ENCODE results near the gene FBF1.
A peak's percentile ranks its signal among the peaks of the same experiment; 100 is the strongest.

FBF1 gene

GRCh38 chr17:75876190-75876937 is 64.5 kb downstream of the FBF1 start:
- peak; percentile 70 for DNase-seq (ENCODE audit: low spot score)
- TF ChIP-seq, protein P1, sequence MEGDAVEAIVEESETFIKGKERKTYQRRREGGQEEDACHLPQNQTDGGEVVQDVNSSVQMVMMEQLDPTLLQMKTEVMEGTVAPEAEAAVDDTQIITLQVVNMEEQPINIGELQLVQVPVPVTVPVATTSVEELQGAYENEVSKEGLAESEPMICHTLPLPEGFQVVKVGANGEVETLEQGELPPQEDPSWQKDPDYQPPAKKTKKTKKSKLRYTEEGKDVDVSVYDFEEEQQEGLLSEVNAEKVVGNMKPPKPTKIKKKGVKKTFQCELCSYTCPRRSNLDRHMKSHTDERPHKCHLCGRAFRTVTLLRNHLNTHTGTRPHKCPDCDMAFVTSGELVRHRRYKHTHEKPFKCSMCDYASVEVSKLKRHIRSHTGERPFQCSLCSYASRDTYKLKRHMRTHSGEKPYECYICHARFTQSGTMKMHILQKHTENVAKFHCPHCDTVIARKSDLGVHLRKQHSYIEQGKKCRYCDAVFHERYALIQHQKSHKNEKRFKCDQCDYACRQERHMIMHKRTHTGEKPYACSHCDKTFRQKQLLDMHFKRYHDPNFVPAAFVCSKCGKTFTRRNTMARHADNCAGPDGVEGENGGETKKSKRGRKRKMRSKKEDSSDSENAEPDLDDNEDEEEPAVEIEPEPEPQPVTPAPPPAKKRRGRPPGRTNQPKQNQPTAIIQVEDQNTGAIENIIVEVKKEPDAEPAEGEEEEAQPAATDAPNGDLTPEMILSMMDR (IDR thresholded peaks at IDR 0.05; ENCODE audit: borderline replicate concordance, control extremely low read depth, extremely low read depth, insufficient read depth, missing control alignments) = no peak
- in situ Hi-C loops (cut with MboI; ENCODE audit: low sequenced_read_pairs, unreplicated experiment) = no loop called here

DNA sequence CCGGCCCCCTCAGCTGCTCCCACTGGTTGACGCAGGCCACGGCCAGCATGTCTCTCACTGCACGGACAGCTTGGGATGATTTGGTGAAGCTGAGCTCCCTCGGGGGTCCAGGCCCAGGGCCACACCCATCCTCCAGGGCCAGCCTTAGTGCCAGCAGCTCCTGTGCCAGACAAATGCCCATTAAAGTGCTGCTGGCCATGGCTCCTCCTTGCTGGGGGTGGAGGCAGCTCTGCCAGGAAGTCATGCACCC is 65.0 kb downstream of the FBF1 start:
- TF ChIP-seq, protein P1 (IDR thresholded peaks at IDR 0.05; ENCODE audit: borderline replicate concordance, control extremely low read depth, extremely low read depth, insufficient read depth, missing control alignments) = no peak
- DNase-seq (ENCODE audit: low spot score) = no peak
- in situ Hi-C loops (cut with MboI; ENCODE audit: low sequenced_read_pairs, unreplicated experiment) = no loop called here

DNA sequence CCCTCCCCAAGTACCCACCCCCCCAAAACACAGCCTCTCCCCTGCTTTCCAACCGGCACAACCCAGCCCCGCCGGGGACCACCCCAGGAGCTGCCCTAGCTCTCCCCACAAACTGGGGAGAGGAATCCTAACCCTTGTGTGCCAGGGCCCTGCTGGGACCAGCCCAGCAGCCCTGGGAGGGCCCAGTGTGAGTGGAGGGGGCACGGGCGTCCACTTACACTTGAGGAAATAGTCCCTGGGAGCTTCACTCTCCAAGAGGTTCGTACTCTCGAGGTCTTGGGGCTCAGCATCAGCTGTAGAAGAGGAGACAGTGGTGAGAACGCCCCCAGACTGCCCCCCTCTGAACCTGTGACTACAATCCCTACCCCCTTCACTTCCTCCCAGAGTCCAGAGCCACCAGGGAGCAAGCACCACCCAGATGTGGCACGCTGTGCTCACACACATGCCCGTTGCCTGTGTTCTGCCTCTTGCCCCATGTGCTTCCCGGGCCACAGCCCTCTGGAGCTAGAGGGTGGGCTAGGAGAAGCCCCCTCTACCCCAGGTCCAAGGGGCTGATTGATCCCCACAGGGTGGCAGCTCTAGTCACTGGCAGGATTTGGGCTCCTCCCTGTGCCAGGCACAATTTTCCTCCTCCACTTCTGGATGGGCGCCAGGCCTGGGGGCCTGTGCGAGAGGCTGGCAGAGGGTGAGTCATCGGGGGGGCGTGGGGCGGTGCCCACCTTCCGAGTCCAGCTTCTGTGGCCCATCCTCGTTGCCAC is 65.5 kb downstream of the FBF1 start:
- TF ChIP-seq, protein P1 (IDR thresholded peaks at IDR 0.05; ENCODE audit: borderline replicate concordance, control extremely low read depth, extremely low read depth, insufficient read depth, missing control alignments) = no peak
- no peak for DNase-seq (ENCODE audit: low spot score)

DNA sequence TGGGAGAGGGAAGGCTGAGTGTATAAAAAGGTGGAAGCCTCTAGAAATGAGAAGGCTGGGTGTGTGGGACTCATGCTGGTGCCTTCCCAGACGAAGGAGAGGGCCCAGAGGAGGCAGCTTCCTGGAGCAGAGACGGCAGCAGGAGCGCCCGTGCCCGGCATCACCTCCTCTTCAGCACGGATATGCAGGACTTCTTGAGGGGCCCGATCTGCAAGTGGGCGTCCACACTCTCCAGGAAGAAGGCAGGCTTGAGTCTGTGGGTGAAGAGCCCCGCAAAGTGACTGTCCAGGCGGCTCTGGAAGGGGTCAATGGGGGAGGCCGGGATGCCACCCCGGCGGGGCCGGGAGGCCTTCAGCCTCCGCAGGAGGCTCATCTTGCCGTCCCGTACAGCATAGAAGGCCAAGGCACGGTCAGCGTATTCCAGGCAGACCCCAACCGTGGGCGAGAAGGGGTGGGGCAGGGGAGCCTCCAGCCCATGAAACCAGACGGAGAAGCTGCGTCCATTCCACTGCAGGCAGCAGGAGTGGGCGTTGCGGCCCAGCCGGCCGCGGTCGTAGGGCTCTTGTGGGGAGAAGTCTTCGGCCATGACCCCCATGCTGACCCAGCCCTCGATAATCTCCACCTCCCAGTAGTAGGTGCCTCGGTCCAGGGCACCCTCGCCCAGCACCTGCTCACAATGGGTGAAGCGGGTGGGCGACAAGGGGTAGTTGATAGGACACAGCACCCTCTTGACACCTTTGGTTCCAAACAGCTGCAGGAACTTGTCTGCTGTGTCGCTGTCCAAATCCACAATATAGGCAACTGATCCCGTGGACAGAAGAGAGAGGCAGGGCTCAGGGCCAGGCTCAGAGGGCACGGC is 66.3 kb downstream of the FBF1 start:
- TF ChIP-seq, protein P1 (IDR thresholded peaks at IDR 0.05; ENCODE audit: borderline replicate concordance, control extremely low read depth, extremely low read depth, insufficient read depth, missing control alignments) = no peak
- DNase-seq (ENCODE audit: low spot score) = no peak
- in situ Hi-C loops (cut with MboI; ENCODE audit: low sequenced_read_pairs, unreplicated experiment) = no loop called here

More for the DNA sequence above, 65.5 kb downstream of the FBF1 start:
- in situ Hi-C loops (cut with MboI; ENCODE audit: low sequenced_read_pairs, unreplicated experiment) = no loop called here

DNA sequence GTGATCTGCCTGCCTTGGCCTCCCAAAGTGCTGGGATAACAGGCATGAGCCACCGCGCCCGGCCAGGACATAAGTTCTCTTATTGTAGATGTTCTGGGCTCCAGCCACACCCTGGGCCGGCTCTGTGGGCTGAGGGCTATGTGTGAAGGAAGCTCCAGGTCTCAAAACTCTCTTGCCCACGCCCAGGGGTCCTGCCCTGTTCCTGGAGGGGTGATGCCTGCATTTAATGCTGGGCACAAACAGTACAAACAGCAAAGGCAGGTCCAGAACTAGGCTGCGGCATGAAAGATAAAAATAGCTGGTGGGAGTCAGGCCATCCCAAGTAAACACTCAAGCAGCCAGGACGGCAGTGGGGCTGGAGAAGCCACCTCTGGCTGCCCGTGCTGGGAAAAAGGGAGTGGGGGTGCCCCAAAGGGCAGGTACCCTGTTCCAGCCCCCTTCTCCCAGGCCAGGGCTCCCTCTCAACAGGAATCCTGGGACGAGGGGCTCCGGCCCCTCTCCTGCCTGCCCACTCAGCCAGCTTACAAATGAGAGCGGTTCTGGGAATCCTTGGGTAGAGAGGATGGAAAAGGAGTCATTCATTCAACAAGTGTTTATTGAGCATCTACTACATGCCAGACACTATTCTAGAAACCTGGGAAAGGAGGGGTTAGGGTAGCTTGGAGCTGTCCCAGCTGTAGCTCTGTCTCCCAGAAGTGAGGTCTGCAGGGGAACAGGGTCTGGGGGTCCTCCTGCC is 67.1 kb downstream of the FBF1 start:
- in situ Hi-C loops (cut with MboI; ENCODE audit: low sequenced_read_pairs, unreplicated experiment) = no loop called here
- no peak for DNase-seq (ENCODE audit: low spot score)
- TF ChIP-seq, protein P1 (IDR thresholded peaks at IDR 0.05; ENCODE audit: borderline replicate concordance, control extremely low read depth, extremely low read depth, insufficient read depth, missing control alignments) = no peak

Measured in GM13976 (cell line).